ENCODE results near the gene KCNQ5.
A peak's percentile ranks its signal among the peaks of the same experiment; 100 is the strongest.

GRCh38 chr6:72580281-72580940 lies 41.5 kb upstream of the KCNQ5 start:
- TF ChIP-seq CTCF (IDR thresholded peaks at IDR 0.05) (peak; percentile 58), EZH2phosphoT487 (IDR thresholded peaks at IDR 0.05) (no peak)
